Neural crest cell (in vitro differentiated cells): Measurements from ENCODE around the gene SPSB3. TPM values are rescaled to one million over a fixed set of nuclear protein-coding genes. Genes with fewer than 3 reads are reported as not detected.

Experiments
- DNase-seq: peaks from one replicate; pipeline ENCODE4 v3.0.0; 2021; ENCODE audit warnings: low read depth, mixed read lengths, low spot score
- H3K27ac Mint-ChIP-seq: one replicate; pipeline ENCODE4 v1.8.0; 2021; ENCODE audit warnings: mild to moderate bottlenecking, mixed read lengths; ENCODE audit not compliant: unreplicated experiment
- H3K27me3 Mint-ChIP-seq: 2 replicates; pipeline ENCODE4 v1.8.0; 2021; ENCODE audit warnings: low read depth, mild to moderate bottlenecking, mixed read lengths
- H3K36me3 Mint-ChIP-seq: 2 replicates; pipeline ENCODE4 v1.8.0; 2021; ENCODE audit warnings: low read depth, mild to moderate bottlenecking, mixed read lengths
- H3K4me1 Mint-ChIP-seq: 2 replicates; pipeline ENCODE4 v1.8.0; 2021; ENCODE audit warnings: mixed read lengths
- H3K4me3 Mint-ChIP-seq: one replicate; pipeline ENCODE4 v1.8.0; 2021; ENCODE audit warnings: mild to moderate bottlenecking, mixed read lengths
- H3K9me3 Mint-ChIP-seq: 2 replicates; pipeline ENCODE4 v1.8.0; 2021; ENCODE audit warnings: mixed read lengths
- total RNA-seq: library from RNA; stranded (reverse); gene quantifications from 2 replicates; pipeline ENCODE4 v1.2.1, GENCODE V29; 2021
- TF ChIP-seq, protein P1 (sequence below): fragments of 200-600 bp; sonication (generic); conservative IDR thresholded peaks from 2 replicates; pipeline ENCODE4 v1.5.0; 2021; ENCODE audit warnings: antibody characterized with exemption, mild to moderate bottlenecking

The SPSB3 gene
- total RNA-seq, 1 donor from 2014 or later, result 23.8 TPM

DNA sequence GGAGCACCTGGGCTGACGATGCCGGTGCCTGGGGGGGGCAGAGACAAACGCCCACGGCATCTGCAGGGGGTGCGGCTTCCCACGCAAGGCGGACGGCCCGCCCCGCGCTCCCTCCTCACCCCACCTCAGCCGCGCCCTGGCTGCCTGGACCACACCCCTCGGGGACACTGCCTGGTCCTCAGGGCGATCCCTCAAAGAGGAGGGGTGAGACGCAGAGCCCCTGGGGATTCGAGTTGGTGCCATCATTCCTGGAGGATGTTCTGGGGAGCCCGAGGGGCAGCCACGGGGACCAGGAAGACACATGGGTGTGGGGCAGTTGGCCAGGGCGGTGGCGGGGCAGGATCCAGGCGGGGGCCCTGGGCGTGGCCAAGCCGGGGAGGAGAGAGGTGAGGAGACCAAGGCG lies 7.3 kb upstream of the SPSB3 start:
- no peak for DNase-seq
- no peaks in the 10 kb centered on the region for H3K4me1 Mint-ChIP-seq
- no peaks in the 10 kb centered on the region for H3K27me3 Mint-ChIP-seq

DNA sequence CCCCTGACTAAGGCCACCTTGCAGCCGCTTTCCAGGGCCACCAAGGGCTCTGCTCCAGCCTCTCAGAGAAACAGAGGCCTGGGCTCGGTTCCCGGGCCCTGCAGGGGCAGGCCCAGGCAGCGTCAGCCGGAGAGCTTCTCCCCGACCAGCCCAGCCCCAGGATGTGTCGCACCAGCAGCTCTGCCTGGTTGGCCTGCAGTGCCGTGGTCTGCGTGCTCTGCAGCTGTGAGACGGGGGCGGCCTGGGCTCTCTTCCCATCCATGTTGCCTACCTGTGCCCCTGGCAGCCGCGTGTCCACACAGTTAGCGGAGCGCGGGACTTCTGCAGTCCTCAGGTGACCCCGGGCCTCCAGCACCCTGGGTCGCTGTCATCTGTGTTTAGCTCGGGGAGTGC lies 6.3 kb upstream of the SPSB3 start:
- H3K4me1 Mint-ChIP-seq, result peaks cover 2% of the 10 kb centered on the region
- H3K27me3 Mint-ChIP-seq, result no peaks in the 10 kb centered on the region
- TF ChIP-seq, protein P1, sequence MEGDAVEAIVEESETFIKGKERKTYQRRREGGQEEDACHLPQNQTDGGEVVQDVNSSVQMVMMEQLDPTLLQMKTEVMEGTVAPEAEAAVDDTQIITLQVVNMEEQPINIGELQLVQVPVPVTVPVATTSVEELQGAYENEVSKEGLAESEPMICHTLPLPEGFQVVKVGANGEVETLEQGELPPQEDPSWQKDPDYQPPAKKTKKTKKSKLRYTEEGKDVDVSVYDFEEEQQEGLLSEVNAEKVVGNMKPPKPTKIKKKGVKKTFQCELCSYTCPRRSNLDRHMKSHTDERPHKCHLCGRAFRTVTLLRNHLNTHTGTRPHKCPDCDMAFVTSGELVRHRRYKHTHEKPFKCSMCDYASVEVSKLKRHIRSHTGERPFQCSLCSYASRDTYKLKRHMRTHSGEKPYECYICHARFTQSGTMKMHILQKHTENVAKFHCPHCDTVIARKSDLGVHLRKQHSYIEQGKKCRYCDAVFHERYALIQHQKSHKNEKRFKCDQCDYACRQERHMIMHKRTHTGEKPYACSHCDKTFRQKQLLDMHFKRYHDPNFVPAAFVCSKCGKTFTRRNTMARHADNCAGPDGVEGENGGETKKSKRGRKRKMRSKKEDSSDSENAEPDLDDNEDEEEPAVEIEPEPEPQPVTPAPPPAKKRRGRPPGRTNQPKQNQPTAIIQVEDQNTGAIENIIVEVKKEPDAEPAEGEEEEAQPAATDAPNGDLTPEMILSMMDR, result no peak
- H3K9me3 Mint-ChIP-seq, result no peaks in the 10 kb centered on the region
- H3K36me3 Mint-ChIP-seq, result no peaks in the 10 kb centered on the region
- no peak for DNase-seq
- peak overlapping the region; percentile 78 for H3K4me3 Mint-ChIP-seq
- no peak overlapping the region for H3K27ac Mint-ChIP-seq

More for the DNA sequence above, 7.3 kb upstream of the SPSB3 start:
- Mint-ChIP-seq H3K4me3 (no peak overlapping the region), H3K9me3 (no peaks in the 10 kb centered on the region), H3K27ac (no peak overlapping the region), H3K36me3 (no peaks in the 10 kb centered on the region)
- TF ChIP-seq, protein P1, result no peak

DNA sequence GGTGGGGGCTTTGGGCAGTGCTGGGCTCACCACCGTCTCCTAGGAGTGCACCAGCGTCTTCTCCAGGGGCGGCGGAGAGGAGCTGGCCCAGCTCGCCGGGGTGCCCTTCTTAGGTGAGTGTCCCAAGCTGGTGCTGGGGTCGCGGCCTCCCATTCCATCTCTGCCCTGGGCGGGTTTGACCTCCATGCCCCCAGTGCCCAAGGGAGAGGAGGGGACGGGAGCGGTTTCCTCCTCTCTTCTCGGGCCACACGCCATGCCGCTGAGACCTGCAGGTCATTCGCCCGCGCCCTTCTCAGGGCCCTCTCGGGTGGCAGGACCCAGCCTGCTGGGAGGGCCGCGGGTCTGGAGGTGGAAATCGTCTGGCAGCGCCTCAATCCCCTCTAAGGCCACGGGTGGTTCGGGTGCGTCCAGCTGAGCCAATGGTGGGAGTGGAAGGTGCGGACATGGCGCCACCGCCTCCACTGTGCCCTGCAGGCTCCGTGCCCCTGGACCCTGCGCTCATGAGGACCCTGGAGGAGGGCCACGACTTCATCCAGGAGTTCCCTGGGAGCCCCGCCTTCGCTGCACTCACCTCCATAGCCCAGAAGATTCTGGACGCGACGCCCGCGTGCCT lies 5.8 kb upstream of the SPSB3 start:
- no peak overlapping the region for H3K27ac Mint-ChIP-seq
- H3K4me3 Mint-ChIP-seq, result peak overlapping the region; percentile 38
- H3K9me3 Mint-ChIP-seq, result no peaks in the 10 kb centered on the region
- H3K27me3 Mint-ChIP-seq, result no peaks in the 10 kb centered on the region
- no peak for DNase-seq
- peaks cover 2% of the 10 kb centered on the region for H3K36me3 Mint-ChIP-seq
- TF ChIP-seq, protein P1, result no peak
- H3K4me1 Mint-ChIP-seq, result peaks cover 7% of the 10 kb centered on the region

DNA sequence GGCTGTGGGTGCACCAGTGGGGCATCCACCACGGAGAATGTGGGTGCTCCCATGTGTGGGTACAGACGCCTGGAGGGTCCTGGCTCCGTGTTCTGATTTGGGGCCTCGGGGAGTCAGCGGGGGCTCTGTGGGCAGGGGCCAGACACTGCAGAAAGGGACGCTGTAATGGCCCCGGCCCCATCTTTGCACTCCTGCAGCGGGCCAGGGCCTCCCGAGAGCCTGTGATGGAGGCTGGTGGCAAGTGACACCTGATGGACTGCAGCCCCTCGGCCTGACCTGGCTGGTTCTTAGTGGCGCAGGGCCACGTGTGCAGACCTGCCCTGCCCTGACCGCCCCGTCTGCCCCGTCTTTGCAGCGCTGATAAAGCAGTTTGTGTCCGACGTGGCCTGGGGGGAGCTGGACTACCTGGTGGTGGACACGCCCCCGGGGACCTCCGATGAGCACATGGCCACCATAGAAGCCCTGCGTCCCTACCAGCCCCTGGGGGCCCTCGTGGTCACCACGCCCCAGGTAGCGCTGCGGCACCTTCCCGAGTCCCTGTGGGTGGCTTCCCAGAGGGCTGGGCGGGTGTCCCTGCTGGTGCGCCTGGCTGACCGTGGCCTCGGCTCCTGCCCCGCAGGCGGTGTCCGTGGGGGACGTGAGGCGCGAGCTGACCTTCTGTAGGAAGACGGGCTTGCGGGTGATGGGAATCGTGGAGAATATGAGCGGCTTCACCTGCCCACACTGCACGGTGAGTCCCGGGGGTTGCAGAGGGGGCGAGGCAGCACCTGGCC lies 5.1 kb upstream of the SPSB3 start:
- peaks cover 3% of the 10 kb centered on the region for H3K27me3 Mint-ChIP-seq
- DNase-seq, result no peak
- H3K9me3 Mint-ChIP-seq, result no peaks in the 10 kb centered on the region
- peaks cover 11% of the 10 kb centered on the region for H3K4me1 Mint-ChIP-seq
- H3K36me3 Mint-ChIP-seq, result peaks cover 4% of the 10 kb centered on the region
- H3K27ac Mint-ChIP-seq, result no peak overlapping the region
- TF ChIP-seq, protein P1, result no peak
- H3K4me3 Mint-ChIP-seq, result no peak overlapping the region

DNA sequence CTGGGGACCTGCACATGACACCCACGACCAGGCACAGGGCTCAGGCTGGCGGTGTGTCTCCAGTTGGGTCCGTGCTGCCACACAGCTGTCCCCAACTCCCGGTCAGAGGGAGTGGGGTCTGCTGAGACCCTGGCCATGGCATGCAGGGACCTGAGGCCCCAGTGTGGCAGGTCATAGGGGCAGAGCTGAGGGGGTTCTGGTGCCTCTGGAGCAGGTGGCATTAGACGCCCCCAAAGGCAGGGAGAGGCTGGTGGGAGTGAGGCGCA lies 4.6 kb upstream of the SPSB3 start:
- no peak overlapping the region for H3K27ac Mint-ChIP-seq
- no peak for DNase-seq
- no peak overlapping the region for H3K4me3 Mint-ChIP-seq
- TF ChIP-seq, protein P1, result no peak
- no peaks in the 10 kb centered on the region for H3K9me3 Mint-ChIP-seq
- H3K27me3 Mint-ChIP-seq, result peaks cover 4% of the 10 kb centered on the region
- H3K4me1 Mint-ChIP-seq, result peaks cover 13% of the 10 kb centered on the region
- peaks cover 5% of the 10 kb centered on the region for H3K36me3 Mint-ChIP-seq
